Mucosa of descending colon (tissue), 3 donors: ENCODE data around the gene HNRNPM. TPM values are rescaled to one million over a fixed set of nuclear protein-coding genes. Genes with fewer than 3 reads are reported as not detected.

Experiments used
- ATAC-seq: fragments of 200-7000 bp; cut with Tn5 transposase; one replicate; pipeline ENCODE4 v1.9.1; 2020; ENCODE audit warnings: mild to moderate bottlenecking, moderate library complexity
- DNase-seq, 3 donors: peaks; one replicate each; pipeline ENCODE4 v3.0.0-alpha.2; 2020
- H3K36me3 ChIP-seq: fragments of 200-600 bp; one replicate; pipeline ENCODE4 v1.8.0; 2021; ENCODE audit warnings: low read depth, mild to moderate bottlenecking
- H3K4me1 ChIP-seq: fragments of 200-600 bp; one replicate; pipeline ENCODE4 v1.8.0; 2021; ENCODE audit warnings: low read depth, mild to moderate bottlenecking
- H3K4me3 ChIP-seq: fragments of 200-600 bp; one replicate; pipeline ENCODE4 v1.8.0; 2021; ENCODE audit warnings: mild to moderate bottlenecking
- H3K9me3 ChIP-seq: fragments of 200-600 bp; one replicate; pipeline ENCODE4 v1.8.0; 2021; ENCODE audit warnings: mild to moderate bottlenecking
- CTCF ChIP-seq: fragments of 200-600 bp; IDR thresholded peaks from one replicate; pipeline ENCODE4 v1.8.0; 2022; ENCODE audit warnings: antibody characterized with exemption, mild to moderate bottlenecking
- intact Hi-C, 2 donors: fragments of 100-400 bp; cut with DNase I in 1 of 2; cut with micrococcal nuclease in 1 of 2; formaldehyde crosslinking; loops; one replicate each; pipeline versions ENCODE4 v1.11.0 to v1.11.1; 2022; cut with DNase I, micrococcal nuclease
- total RNA-seq, 3 donors: library from RNA; stranded (reverse); fragmentation: NEBNext Ultra II Directional in 2 of 3; extraction: Animal tissue kit (Norgen Biotek cat#: 25700) in 2 of 3; gene quantifications; one replicate each; pipeline versions ENCODE4 v1.2.1 to v1.2.4, GENCODE V29; 2021 to 2023
- donor health status: DM: no; HTN: no; CAD: no; lungs with moderate emphysema.
- donor health status: DM: no; HTN: no; CAD: no.
- donor health status: DM: no; HTN: yes; CAD: no.

Gene HNRNPM
- total RNA-seq, 3 donors from 2014 or later: 116 to 181 (median 149) TPM

GRCh38 chr19:8457827-8458226 lies 13.1 kb downstream of the HNRNPM start:
- H3K36me3 ChIP-seq: no peaks in the 10 kb centered on the region
- ATAC-seq: no peak

GRCh38 chr19:8458380-8458779 lies 13.6 kb downstream of the HNRNPM start:
- ATAC-seq (peak; percentile 91), DNase-seq (peak in 2 of 3 donors; percentile 33 to 46)
- Histone ChIP-seq H3K4me1 (peaks cover 42% of the 10 kb centered on the region), H3K36me3 (no peaks in the 10 kb centered on the region), H3K9me3 (no peaks in the 10 kb centered on the region), H3K4me3 (no peak overlapping the region)
- TF ChIP-seq CTCF: no peak
- intact Hi-C loops: no loop called here

More at GRCh38 chr19:8457827-8458226, 13.1 kb downstream of the HNRNPM start:
- H3K4me1 ChIP-seq: peaks cover 47% of the 10 kb centered on the region
- H3K4me3 ChIP-seq: no peak overlapping the region
- no peaks in the 10 kb centered on the region for H3K9me3 ChIP-seq
- TF ChIP-seq CTCF: no peak
- intact Hi-C loops: no loop called here
- no peak for DNase-seq

- DNase-seq (no peak), ATAC-seq (no peak)
- no peaks in the 10 kb centered on the region for H3K36me3 ChIP-seq
- H3K9me3 ChIP-seq: no peaks in the 10 kb centered on the region
- H3K4me3 ChIP-seq: no peak overlapping the region
- peaks cover 40% of the 10 kb centered on the region for H3K4me1 ChIP-seq
- intact Hi-C loops: no loop called here
- TF ChIP-seq CTCF: no peak
Observed at GRCh38 chr19:8459095-8459494, 14.3 kb downstream of the HNRNPM start.

- Histone ChIP-seq H3K4me3 (no peak overlapping the region), H3K36me3 (no peaks in the 10 kb centered on the region), H3K4me1 (peaks cover 40% of the 10 kb centered on the region), H3K9me3 (no peaks in the 10 kb centered on the region)
- no peak for TF ChIP-seq CTCF
- intact Hi-C loops: no loop called here
- DNase-seq (no peak), ATAC-seq (no peak)
Observed at GRCh38 chr19:8459520-8460270, 14.9 kb downstream of the HNRNPM start.

GRCh38 chr19:8460516-8461298 lies 15.9 kb downstream of the HNRNPM start:
- H3K36me3 ChIP-seq: no peaks in the 10 kb centered on the region

More at GRCh38 chr19:8460516-8461298, 15.9 kb downstream of the HNRNPM start:
- H3K4me3 ChIP-seq: no peak overlapping the region
- TF ChIP-seq CTCF: no peak
- H3K9me3 ChIP-seq: no peaks in the 10 kb centered on the region
- H3K4me1 ChIP-seq: peaks cover 36% of the 10 kb centered on the region
- ATAC-seq: no peak
- intact Hi-C loops: no loop called here
- no peak for DNase-seq
